ENCODE results near the gene SYPL2. TPM values are rescaled to one million over a fixed set of nuclear protein-coding genes. Genes with fewer than 3 reads are reported as not detected.

The SYPL2 gene
- total RNA-seq, 1 experiment from 2014 or later, result 2.5 TPM

DNA sequence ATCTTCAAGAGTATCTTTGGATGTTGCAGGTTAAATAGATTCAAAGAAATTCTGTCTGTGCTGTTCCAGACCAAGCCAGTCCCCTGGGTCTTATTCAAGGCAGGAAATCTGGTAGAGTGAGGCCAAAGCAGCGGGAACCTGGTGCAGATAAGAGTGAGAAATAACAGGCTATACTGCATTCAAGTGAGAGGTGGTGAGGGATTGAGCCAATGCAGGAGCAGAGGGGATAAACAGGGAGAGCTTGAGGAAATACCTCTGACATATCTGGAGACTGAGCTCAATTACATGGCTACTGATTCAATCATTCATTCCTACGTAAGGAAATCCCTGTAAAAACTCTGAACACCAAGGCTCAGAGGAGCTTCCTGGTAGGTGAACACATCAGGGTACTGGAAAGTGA, 22.9 kb upstream of the SYPL2 start:
- Mint-ChIP-seq H3K4me1 (no peaks in the 10 kb centered on the region), H3K36me3 (ENCODE audit: insufficient read depth in 1 of 3, low read depth in 3 of 3) (no peaks in the 10 kb centered on the region), H3K9me3 (no peaks in the 10 kb centered on the region), H3K4me3 (no peak overlapping the region), H3K27me3 (ENCODE audit: low read depth) (peaks cover 12% of the 10 kb centered on the region), H3K27ac (no peak overlapping the region)
- Histone ChIP-seq H4K91ac (ENCODE audit: insufficient read length, low read depth, low read length) (no peak overlapping the region), H2BK120ac (ENCODE audit: low read depth, low read length, poor library complexity, severe bottlenecking) (no peak overlapping the region), H4K8ac (replicated peaks; ENCODE audit: insufficient read length, low read depth, low read length) (no peak overlapping the region), H3K9ac (ENCODE audit: extremely low read depth, insufficient read length, low read length) (no peak overlapping the region), H4K20me1 (ENCODE audit: control insufficient read depth, insufficient read depth, insufficient read length) (no peaks in the 10 kb centered on the region), H2BK15ac (ENCODE audit: low read depth, low read length) (no peak overlapping the region), H4K5ac (ENCODE audit: insufficient read length, low read depth, low read length) (no peak overlapping the region), H3K79me2 (ENCODE audit: insufficient read depth, low read length) (no peaks in the 10 kb centered on the region), H3K4me1 (ENCODE audit: insufficient read depth, low read length) (no peaks in the 10 kb centered on the region), H3K18ac (ENCODE audit: insufficient read length, low read depth, low read length) (no peak overlapping the region), H3K23ac (ENCODE audit: insufficient read length, low read depth, low read length) (no peak overlapping the region), H3K14ac (ENCODE audit: insufficient read depth, low read length) (no peak overlapping the region), H2BK5ac (ENCODE audit: insufficient read length, low read length) (no peak overlapping the region), H2AFZ (ENCODE audit: low read length) (no peak overlapping the region), H3K56ac (ENCODE audit: insufficient read length, low read depth, low read length) (no peak overlapping the region), H3T11ph (ENCODE audit: low read length) (no peak overlapping the region), H2AK5ac (ENCODE audit: insufficient read length, low read length) (no peak overlapping the region), H3K23me2 (ENCODE audit: insufficient read length, low read depth, low read length, poor library complexity, severe bottlenecking) (no peaks in the 10 kb centered on the region), H3K4me2 (ENCODE audit: insufficient read depth, insufficient read length, low read length) (no peak overlapping the region), H3K4ac (ENCODE audit: low read depth, low read length) (no peak overlapping the region), H2BK20ac (ENCODE audit: low read depth, low read length, poor library complexity, severe bottlenecking) (no peak overlapping the region), H3K27ac (ENCODE audit: insufficient read length, low read depth, low read length) (no peak overlapping the region), H3K27me3 (ENCODE audit: insufficient read depth, low read length) (0 out of 2 replicates have a peak, but pooled peaks cover 2% of the 10 kb centered on the region), H3K79me1 (ENCODE audit: insufficient read depth, low read depth, low read length, poor library complexity, severe bottlenecking) (no peaks in the 10 kb centered on the region), H3K9me3 (ENCODE audit: control insufficient read depth, low read depth, low read length) (no peaks in the 10 kb centered on the region), H2BK12ac (ENCODE audit: insufficient read length, low read depth, low read length) (no peak overlapping the region)
- no peak for DNase-seq
- no CpG with 5 or more reads among the region's 2 CpGs for WGBS (ENCODE audit: extremely low coverage, insufficient read length, low lambda C conversion rate)
- TF ChIP-seq, protein P1, sequence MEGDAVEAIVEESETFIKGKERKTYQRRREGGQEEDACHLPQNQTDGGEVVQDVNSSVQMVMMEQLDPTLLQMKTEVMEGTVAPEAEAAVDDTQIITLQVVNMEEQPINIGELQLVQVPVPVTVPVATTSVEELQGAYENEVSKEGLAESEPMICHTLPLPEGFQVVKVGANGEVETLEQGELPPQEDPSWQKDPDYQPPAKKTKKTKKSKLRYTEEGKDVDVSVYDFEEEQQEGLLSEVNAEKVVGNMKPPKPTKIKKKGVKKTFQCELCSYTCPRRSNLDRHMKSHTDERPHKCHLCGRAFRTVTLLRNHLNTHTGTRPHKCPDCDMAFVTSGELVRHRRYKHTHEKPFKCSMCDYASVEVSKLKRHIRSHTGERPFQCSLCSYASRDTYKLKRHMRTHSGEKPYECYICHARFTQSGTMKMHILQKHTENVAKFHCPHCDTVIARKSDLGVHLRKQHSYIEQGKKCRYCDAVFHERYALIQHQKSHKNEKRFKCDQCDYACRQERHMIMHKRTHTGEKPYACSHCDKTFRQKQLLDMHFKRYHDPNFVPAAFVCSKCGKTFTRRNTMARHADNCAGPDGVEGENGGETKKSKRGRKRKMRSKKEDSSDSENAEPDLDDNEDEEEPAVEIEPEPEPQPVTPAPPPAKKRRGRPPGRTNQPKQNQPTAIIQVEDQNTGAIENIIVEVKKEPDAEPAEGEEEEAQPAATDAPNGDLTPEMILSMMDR (conservative IDR thresholded peaks at IDR 0.05), result no peak
